ENCODE measurements around the gene PTGR2.
"Not testable (repeated sequence)": the region's sequence is repeated elsewhere in the genome, so short reads cannot be mapped to it uniquely, and the experiment has no call there.

PTGR2 gene

DNA sequence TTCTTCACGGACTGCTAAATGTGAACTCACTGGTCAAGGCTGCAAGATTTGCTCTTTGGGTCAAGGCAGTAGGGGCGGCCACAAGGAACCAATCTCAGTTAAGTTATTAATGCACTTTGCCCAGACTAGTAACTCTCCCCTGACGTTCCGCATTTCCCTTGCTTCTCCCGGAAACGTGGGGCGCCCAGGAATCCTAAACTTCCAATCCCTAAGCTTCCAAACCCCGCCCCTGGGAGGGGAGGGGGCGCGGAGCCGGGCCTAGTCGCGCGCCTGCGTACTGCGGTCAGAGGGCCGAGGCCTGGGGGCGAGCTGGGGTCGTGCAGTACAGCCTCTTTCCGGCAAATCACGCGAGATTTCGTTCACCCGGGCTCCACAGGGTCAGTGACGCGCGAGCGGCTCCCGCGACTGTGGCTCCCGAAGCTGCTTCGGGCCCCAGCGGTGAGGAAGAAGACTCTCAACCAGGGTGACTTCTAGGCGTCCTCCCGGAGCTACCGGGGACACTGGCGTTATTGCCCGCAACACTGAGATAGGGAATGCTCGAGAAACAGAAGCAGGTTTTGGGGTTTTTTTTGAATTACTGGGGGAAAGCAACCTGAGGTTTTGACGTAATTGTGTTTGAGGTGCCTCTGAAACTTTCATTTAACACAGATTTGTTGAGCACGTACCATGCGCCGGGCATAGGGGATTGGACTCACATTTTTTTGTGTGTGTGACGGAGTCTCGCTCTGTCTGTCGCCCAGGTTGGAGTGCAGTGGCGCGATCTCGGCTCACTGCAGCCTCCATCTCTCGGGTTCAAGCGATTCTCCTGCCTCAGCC, at the start of gene PTGR2:
Gene PTGR2, plus strand, starts transcription at position 265 of the 816 bp plus-strand sequence. CDS start 7,032 bp downstream, outside the sequence.
- DNase-seq = peak; percentile 85

DNA sequence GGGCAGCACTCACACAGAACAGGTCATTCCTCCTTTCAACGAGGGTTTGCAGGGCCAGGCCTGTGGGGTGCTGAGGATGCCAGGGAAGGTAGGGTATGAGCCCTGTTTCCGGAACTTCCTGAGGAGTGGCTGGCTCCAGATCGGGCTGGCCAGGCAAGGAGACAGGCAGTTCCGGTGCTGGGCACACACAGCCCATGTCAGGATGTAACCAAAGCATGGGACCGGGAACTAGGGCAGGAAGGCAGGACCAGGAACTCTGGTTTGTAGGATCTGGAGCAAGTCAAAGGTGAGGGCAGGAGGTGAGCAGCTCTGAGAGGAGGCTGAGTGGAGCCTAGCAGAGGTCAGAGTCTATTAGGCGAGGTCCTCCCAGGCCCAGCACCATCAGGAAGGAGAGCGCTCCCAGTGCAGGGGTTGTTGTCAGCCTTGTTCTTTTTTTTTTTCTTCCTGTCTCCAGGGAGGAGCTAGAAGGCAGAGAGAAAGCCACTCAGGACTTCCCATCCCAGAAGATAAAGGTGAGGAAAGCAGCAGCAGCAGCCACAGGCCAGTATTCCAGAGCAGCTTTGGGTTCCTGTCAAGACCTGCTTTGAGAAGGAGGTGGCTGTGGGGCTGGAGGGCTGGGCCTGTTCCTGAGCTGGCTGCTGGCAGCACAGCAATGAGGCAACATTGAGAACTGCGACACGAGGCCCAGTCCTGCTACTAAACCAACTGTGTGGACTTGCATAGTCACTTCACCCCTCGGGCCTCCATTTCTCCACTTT, 49.0 kb upstream of the PTGR2 start:
- DNase-seq = peak; percentile 15

DNA sequence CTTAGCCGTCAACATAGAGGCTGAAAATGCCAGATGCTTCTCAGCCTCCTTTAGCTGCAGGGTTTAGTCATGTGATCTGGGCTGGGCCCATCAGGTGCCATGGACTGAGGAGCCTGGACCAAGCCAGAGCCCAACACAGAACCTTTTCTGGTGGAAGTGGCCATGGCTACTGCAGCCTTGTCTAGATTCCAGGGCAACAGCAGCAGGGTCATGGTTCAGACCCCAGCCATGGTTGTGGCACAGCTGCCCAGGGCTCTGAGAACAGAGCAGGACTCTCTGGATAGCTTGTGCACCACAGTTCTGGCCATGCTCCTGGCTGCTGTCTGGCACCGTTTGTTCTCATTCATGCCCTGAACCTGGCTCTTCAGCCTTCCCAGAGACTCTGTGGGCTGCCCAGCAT, 47.0 kb upstream of the PTGR2 start:
- no peak for DNase-seq

DNA sequence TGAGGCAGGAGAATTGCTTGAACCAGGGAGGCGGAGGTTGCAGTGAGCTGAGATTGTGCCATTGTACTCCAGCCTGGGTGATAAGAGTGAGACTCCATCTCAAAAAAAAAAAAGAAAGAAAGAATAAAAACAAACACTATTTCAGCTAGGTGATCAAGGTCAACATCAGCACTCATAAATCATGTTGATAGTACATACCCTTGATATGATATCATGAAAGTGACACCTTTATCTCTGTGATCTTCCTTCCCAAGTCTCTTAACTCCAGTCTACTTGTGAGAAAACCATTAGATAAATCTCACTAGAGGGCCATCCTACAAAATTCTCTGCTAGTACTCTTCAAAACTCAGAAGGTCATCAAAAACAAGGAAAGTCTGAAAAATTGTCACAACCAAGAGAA, 44.2 kb upstream of the PTGR2 start:
- DNase-seq = no peak

DNA sequence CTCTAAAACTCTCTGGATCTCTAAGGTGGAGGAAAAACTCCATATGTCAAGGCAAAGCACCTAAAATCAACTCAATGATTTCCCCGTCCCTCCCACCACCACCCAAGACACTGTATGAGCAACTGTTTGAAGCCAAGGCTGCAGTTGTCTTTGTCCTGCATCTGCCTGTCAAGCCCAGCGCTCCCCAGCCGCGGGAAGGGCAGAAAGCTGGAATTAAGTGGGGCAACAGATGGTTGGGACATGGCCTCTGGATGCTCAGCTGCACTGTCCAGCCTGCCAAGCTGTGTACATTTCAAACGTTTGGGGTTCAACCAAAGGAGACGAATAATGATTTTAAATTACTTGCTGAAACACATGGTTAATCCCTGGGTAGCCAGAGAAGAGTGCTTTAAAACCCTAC, 42.2 kb upstream of the PTGR2 start:
- DNase-seq = no peak

DNA sequence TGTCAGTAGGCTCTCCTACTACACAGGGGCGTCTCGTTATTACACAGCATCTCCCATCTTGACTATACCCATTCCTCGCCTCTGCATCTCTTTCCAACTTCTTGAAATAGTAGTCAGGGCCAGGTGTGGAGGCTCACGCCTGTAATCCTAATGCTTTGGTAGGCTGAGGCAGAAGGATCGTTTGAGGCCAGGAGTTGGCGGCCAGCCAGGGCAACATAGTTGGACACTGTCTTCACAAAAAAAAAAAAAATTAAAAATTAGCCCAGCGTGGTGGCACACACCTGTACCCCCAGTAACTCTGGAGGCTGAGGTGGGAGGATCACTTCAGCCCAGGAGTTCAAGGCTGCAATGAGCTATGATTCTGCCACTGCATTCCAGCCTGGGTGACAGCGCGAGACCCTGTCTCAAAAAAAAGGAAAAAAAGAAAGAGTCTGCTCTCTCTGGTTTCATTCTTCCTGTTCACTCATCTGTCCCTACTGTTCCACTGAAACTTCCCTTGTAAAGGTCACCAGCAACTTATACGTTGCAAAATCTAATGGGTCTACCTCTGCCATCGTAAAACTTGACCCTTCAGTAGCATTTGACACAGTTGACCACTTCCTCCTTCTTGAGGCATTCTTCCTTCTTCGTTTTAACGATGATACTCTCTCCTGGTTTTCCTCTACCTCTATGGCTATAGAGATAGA, 41.0 kb upstream of the PTGR2 start:
- DNase-seq = no peak

DNA sequence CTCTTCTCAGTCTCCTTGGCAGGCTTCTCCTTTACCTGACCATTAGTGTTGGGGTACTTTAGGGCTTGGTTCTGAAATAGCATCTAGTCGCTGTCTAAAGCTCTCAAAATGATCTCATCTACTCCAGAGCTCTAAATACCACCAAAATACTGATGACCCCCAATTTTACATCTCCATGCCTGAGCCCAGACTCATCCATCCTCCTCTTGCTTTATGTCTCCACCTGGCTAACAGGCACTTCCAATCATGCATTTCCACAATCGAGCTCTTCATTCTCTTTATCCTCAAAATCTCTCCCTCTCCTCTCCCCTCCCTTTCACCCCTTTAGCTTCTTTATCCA, 40.5 kb upstream of the PTGR2 start:
- DNase-seq = no peak

DNA sequence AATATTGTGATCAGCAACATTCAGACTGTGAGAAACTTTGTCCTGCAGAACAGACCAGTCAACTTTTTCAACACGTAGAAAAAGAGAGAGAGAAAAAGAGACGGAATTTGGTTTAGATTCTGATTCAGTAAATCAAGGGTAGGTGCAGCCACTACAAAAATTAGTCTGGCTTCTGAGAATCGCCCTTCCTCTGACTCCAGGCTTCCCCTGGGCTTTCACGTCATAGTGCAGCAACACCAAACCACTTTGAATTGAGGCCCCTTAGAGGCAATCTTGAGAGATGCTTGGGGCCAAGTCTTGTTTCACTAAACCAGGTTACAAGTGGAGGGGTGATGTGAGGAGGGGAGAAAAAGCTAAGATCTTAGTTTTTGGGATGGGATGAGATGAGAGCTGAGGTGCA, 37.5 kb upstream of the PTGR2 start:
- DNase-seq = no peak

DNA sequence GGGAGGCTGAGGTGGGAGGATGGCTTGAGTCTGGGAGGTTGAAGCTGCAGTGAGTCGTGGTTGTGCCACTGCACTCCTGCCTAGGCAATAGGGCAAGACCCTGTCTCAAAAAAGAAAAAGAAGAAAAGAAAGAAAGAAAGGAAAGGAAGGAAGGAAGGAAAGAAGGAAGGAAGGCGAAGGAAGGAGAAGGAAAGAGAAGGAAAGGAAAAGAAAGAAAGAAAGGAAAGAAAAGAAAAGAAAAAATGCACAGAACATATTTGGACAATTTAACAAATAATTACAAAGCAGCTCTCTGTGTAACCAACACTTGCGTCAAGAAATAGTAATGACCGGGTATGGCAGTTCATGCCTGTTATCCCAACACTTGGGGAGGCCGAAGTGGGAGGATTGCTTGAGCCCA, 35.8 kb upstream of the PTGR2 start:
- DNase-seq = no peak

DNA sequence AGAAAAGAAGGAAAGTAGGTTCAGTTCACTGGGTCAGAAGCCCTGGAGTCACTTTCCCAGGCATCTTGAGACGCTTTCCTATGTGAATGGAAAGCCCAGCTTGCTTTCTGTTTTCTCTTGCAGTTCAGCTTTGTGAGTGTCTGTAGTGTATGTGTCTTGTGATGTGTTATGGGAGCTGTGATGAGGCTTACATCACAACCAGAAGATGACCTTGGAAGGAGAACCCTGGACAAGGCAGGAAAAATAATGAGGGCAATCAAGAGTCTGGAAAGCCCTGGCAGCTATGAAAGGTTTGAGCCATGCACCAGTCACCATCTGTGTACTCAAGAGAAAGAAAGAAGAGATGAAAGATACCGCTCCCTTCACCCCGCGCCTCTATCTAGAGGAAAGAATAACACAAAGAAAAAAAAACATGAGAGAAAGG, 35.2 kb upstream of the PTGR2 start:
- no peak for DNase-seq

DNA sequence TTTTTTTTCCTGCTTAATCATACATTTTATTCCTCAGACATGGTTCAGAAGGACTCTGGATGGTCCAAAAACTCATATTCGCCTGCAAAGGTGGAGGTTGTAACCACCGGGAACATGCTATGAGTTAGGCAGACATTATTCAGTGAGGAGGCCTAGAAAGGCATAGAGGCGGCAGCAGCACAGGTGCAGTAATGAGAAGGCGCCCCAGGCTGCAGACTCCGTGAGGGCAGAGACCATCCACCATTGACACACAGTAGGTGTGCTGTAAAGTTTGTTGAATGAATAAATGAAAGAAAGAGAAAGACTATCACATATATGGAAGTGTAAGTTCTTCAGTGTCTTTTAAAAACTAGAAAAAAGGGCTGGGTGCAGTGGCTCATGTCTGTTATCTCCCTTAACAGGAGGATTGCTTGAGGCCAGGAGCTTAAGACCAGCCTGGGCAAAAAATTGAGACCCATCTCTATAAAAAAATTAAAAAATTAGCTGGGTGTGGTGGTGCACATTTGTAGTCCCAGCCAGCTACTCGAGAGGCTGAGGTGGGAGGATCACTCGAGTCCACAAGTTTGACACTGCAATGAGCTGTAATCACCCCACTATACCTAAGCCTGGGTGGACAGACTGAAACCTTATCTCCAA, 34.5 kb upstream of the PTGR2 start:
- no peak for DNase-seq

DNA sequence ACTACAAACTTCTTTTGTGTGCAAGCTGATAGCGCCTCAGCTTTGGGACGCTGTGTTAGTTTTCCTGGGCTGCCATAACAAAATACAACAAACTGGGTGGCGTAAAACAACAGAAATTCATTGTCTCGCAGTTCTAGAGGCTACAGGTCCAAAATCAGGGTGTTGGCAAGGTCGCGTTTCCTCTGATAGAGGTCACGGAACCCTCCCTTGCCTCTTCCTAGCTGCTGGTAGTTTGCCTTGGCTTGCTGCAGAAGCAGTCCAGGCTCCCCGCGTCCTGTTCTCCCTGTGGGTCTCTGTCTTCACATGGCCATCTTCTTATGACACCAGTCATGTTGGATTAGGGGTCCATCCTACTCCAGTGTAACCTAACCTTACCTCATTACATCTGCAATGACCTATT, 32.8 kb upstream of the PTGR2 start:
- DNase-seq = no peak

DNA sequence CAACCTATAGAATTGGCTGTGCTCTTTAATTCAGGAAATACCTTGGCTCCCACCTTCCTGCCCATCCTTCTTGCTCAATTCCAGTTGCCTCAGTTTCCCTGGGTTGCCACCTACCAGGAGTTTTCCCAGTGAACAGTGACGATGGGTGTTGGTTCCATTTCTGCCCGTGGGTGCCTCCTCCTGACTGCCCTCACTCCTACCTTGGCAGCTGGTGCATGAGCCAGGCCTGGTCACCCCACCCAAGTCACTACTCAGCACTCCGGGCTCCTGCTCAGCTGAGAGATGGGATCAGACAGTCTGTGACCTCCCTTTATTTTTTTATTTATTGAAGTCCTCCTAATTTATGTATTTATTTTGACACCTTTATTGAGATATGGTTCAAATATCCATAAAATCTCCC, 31.0 kb upstream of the PTGR2 start:
- DNase-seq = no peak

DNA sequence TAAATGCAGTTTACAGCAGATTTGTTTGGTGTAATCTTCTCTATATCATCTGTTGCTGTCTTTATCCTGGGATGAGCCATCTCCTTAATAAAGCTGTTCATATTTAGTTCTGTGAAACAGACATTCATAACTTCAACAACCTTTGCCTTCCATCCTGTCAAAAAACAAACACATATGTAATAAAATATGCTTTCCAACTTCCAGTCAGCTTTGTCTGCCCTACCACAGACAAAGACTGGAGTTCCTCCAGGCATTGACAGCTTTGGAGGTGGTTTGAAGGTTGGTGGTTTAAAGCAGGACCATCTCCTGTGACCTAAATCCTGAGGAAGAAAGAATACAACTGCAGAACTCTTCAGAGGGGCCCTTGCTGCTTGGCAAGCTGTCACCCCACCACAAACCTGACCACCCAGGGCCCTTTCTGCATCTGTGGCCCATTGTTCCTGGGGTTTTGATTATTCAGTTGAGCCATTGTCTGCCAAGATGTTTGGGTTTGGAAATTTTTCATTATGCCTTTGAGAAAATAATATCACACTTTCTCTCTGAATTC, 28.2 kb upstream of the PTGR2 start:
- DNase-seq = no peak

DNA sequence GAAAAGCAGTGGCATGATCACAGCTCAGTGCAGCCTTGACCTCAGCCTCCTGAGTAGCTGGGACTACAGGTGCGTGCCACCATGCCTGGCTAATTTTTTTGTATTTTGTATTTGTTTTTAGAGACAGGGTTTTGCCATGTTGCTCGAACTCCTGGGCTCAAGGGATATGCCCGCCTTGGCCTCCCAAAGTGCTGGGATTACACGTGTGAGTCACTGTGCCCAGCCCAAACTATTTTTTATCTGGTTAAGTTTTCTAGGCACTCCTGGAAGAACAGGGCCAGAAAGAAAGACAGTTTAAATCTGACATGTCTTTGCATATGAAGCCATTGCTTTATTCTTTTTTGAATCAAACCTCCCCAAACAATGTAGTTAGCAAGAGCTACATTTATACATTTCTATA, 27.5 kb upstream of the PTGR2 start:
- no peak for DNase-seq

DNA sequence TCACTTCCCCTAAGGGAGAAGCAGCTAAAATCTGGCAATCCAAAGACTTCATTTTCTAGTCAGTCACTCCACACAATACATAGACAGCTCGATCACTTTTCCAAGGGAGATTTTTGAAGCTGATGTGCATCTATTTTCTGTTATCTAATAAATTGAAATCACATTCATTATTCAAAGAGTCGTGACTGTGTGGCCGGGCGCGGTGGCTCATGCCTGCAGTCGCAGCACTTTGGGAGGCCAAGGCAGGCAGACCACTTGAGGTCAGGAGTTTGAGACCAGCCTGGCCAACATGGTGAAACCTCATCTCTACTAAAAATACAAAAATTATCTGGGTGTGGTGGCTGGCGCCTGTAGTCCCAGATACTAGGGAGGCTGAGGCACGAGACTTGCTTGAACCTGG, 27.1 kb upstream of the PTGR2 start:
- DNase-seq = no peak

DNA sequence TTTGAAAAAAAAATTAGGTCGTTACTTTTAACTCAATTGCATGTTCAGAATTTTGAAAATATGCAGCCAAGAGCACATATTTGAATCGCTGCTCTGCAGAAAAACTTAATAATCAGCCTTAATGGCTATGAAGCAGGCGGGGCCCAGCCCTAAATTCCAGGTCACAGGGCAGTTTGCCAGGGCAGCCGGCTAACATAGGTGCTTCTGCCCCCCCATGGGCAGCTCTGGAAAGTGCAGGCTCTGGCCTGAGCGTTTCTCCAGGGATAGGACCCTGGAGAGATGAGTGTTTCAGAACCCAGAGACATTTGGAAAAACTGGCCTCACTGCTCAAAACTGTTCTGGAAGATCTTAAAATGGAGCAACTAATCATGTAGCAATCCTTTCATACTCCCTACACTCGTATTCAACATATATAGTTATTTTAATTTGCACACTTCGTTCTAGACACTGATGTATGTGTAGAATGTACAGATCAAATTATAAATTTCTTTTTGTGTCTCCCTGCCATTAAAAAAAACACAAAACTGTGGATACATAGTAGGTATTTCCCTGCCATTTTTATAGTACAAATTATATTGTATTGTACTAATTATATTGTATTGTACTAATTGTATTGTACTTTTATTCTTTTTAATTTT, 26.0 kb upstream of the PTGR2 start:
- DNase-seq = peak; percentile 65

DNA sequence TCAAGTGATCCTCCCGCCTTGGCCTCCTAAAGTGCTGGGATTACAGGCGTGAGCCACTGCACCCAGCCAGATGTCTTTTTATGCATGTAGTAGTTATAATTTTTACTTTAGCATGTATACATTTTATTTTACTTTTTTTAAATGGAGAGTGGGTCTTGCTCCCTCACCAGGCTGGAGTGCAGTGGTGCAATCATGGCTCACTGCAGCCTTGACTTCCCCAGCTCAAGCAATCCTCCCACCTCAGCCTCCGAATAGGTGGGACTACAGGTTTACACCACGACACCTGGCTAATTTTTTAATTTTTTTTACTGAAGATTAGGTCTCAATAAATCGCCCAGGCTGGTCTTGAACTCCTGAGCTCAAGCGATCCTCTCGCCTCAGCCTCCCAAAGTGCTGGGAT, 24.4 kb upstream of the PTGR2 start:
- DNase-seq = not testable (repeated sequence)

DNA sequence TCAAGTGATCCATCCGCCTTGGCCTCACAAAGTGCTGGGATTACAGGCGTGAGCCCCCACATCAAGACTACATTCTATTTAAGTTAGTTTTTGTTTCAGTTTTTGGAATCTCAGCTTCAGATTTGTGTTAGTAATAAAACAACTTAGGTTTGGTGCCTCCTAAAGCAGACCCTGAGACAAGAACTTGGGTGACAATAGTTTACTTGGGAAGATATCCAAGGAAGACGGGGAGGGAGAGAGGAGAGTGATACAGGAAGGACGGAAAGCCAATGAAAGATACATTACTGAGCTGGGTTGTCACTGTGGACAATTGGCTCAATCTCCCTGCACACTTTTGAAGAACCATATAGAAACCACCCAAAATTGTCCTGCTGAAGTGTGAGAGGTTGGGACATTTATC, 22.6 kb upstream of the PTGR2 start:
- no peak for DNase-seq

DNA sequence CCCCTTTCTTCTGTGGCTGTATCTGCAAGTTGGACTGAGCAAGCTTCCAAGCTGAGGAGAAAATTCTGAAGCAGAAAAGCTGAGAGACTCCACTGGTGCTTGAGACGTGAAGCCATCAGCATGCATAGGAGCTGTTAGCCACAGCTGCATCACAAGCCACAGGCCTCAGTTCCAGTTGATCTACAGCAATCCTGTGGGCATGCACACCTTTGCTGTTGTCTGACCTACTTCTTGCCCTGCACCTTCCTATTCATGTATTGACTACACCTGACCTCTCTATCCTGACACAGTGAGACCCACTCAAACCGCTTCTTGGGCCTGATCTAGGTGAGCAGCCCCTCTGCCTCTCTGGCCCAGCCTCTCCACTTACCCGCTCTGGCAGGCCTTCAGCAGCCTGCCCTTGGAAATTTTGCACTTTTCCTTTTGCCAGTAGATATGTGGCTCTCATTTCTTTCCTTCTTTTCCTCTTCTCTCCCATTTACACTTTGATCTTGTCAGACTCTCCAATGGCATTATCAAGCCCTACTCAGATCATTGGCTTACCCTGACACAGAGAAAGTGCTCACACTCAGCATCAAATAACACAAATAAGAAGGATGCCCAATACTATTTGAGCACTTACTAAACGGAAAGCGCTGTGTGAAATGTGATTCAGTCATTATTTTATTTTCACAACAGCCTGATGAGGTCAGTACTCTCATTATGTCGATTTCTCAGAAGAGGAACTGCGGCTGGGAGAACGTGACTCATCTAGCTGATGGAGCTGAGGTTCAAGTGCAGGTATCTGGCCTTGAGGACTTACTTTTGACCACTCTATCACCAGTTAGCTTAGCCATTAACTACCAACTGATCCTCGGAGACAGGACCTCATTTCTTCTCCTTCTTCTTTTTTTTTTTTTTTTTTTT, 21.9 kb upstream of the PTGR2 start:
- DNase-seq = no peak

DNA sequence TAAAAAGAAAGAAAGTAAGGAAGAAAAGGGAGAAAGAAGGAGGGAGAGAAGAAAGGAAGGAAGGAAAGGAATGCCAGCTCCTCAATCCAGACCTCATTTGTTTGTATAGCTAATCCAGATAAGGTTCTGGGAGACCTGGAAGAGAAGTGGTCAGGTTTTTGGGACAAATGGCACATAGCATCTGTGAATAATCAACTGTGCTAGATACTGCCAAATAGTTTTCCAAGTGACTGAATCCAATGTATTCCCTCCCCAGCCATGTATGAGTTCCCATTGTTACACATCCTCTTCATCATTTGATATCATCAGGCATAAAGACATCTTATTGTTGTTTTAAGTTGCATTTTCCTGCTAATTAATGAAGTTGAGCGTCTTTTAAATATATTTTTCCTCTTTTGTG, 18.6 kb upstream of the PTGR2 start:
- DNase-seq = no peak

Data from GDM1 (cell line).